ENCODE data around the gene SERINC5. TPM values are rescaled to one million over a fixed set of nuclear protein-coding genes. Genes with fewer than 3 reads are reported as not detected.
"Not testable (repeated sequence)": the region's sequence is repeated elsewhere in the genome, so short reads cannot be mapped to it uniquely, and the experiment has no call there.

The SERINC5 gene
- total RNA-seq, 4 donors from 2014 or later = 22.6 to 26.9 (median 24.8) TPM

- Histone ChIP-seq H3K9me3 (no peaks in the 10 kb centered on the region), H3K36me3 (no peaks in the 10 kb centered on the region), H3K27ac (peak overlapping the region; percentile 73 to 98 (median 86)), H3K4me1 (peaks cover 57 to 74% of the 10 kb centered on the region in 2 donors), H3K4me3 (replicated peaks in 1 of 3) (no peak overlapping the region), H3K27me3 (no peaks in the 10 kb centered on the region)
- TF ChIP-seq CTCF (IDR thresholded peaks at IDR 0.05) (no peak), POLR2A (IDR thresholded peaks at IDR 0.05) (no peak)
- 78 to 84% methylated on average over 8 of the region's 8 CpGs for WGBS, 2 donors
- intact Hi-C loops (cut with DNase I) = no loop called here
- DNase-seq = no peak
Measured at GRCh38 chr5:80189201-80189600, 66.6 kb downstream of the SERINC5 start.

GRCh38 chr5:80187421-80188090, 68.3 kb downstream of the SERINC5 start:
- DNase-seq = no peak
- H3K36me3 ChIP-seq = no peaks in the 10 kb centered on the region
- H3K4me1 ChIP-seq = peaks cover 47 to 63% of the 10 kb centered on the region in 2 donors
- peak overlapping the region; percentile 86 to 92 (median 88) for H3K27ac ChIP-seq
- no peaks in the 10 kb centered on the region for H3K9me3 ChIP-seq
- 81 to 84% methylated on average over 6 of the region's 6 CpGs for WGBS, 2 donors
- TF ChIP-seq POLR2A (IDR thresholded peaks at IDR 0.05) (no peak), CTCF (IDR thresholded peaks at IDR 0.05) (no peak)
- H3K4me3 ChIP-seq (replicated peaks in 1 of 3) = no peak overlapping the region
- H3K27me3 ChIP-seq = no peaks in the 10 kb centered on the region
- intact Hi-C loops (cut with DNase I) = no loop called here

- H3K4me1 ChIP-seq = peaks cover 35 to 58% of the 10 kb centered on the region in 2 donors
- DNase-seq; H3K4me3 ChIP-seq (replicated peaks in 1 of 3); intact Hi-C loops (cut with DNase I); H3K9me3 ChIP-seq; H3K36me3 ChIP-seq; H3K27me3 ChIP-seq: not testable (repeated sequence)
- WGBS, 2 donors = 89 to 94% methylated on average over 9 of the region's 9 CpGs
- H3K27ac ChIP-seq = peak overlapping the region in 2 of 3 donors; percentile 69 to 75
Measured at GRCh38 chr5:80185535-80185934, 70.3 kb downstream of the SERINC5 start.

GRCh38 chr5:80185095-80185494, 70.8 kb downstream of the SERINC5 start:
- Histone ChIP-seq H3K27me3 (no peaks in the 10 kb centered on the region), H3K4me1 (peaks cover 31 to 53% of the 10 kb centered on the region in 2 donors), H3K9me3 (no peaks in the 10 kb centered on the region), H3K36me3 (no peaks in the 10 kb centered on the region), H3K4me3 (replicated peaks in 1 of 3) (no peak overlapping the region), H3K27ac (peak overlapping the region; percentile 48 to 75 (median 69))
- TF ChIP-seq POLR2A (IDR thresholded peaks at IDR 0.05) (no peak), CTCF (IDR thresholded peaks at IDR 0.05) (no peak)
- intact Hi-C loops (cut with DNase I) = no loop called here
- 95 to 97% methylated on average over 6 of the region's 6 CpGs for WGBS, 2 donors
- DNase-seq = no peak

- Histone ChIP-seq H3K27ac (peak overlapping the region; percentile 48 to 75 (median 69)), H3K4me3 (replicated peaks in 1 of 3) (no peak overlapping the region)
Measured at GRCh38 chr5:80184235-80185023, 71.4 kb downstream of the SERINC5 start.

GRCh38 chr5:80183728-80184234, 72.1 kb downstream of the SERINC5 start:
- Histone ChIP-seq H3K27ac (peak overlapping the region; percentile 48 to 75 (median 69)), H3K4me1 (peaks cover 36 to 54% of the 10 kb centered on the region in 2 donors)
- H3K36me3 ChIP-seq; intact Hi-C loops (cut with DNase I); DNase-seq; H3K4me3 ChIP-seq (replicated peaks in 1 of 3); H3K27me3 ChIP-seq; H3K9me3 ChIP-seq: not testable (repeated sequence)
- 84 to 86% methylated on average over 10 of the region's 10 CpGs for WGBS, 2 donors

More at GRCh38 chr5:80184235-80185023, 71.4 kb downstream of the SERINC5 start:
- H3K36me3 ChIP-seq = no peaks in the 10 kb centered on the region
- TF ChIP-seq POLR2A (IDR thresholded peaks at IDR 0.05) = no peak
- TF ChIP-seq CTCF (IDR thresholded peaks at IDR 0.05) = no peak
- intact Hi-C loops (cut with DNase I) = no loop called here
- WGBS, 2 donors = 54 to 59% methylated on average over 5 of the region's 5 CpGs
- peak; percentile 47 to 73 for DNase-seq
- peaks cover 35 to 53% of the 10 kb centered on the region in 2 donors for H3K4me1 ChIP-seq
- H3K9me3 ChIP-seq = no peaks in the 10 kb centered on the region
- no peaks in the 10 kb centered on the region for H3K27me3 ChIP-seq

Measured in thyroid gland (tissue), 4 donors.